HG03159 (cell line): ENCODE results near the gene ARMH4.

ENCODE experiments used
- ATAC-seq: cut with Tn5 transposase; IDR thresholded peaks from one replicate; pipeline ENCODE4 v1.9.1; 2021; ENCODE audit warnings: mild to moderate bottlenecking, moderate library complexity; ENCODE audit not compliant: unreplicated experiment

The ARMH4 gene

DNA sequence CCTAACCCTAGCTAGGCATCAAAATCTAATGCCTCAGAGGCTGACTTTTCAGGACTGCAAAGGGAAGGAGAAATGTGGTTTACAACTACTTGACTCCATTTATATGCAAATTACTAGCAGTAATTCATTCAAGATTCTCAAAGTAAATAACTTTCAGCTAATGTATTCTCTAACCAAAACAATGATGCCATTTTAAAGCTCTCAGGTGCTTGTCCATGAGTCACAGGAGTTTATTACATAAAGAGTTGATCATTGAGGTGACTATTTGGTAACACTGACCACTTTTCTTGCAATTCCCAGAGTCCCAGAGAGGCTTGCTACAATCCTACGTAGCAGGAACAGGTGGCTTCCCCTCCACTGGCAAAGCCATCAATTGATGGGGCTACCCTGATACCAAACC lies 177.1 kb downstream of the ARMH4 start:
- ATAC-seq, result no peak

DNA sequence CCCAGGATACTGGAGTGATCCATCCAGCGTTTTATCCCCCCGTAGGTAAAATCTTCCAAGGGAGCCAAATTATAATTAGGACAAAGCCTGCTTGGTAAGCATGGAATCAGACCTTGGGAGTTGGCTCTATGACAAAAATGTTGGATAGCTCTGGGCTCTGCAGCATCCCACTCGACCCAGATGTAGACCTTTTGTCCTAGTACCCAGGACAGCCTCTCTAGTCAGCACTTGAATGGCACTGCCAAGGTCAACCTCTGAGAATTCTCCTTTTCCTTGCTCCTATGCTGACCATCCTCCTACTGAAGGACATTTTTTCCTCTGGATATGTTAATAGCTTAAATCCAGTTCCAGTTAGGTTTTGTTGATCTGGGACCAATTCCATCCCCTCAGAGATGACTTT lies 181.4 kb downstream of the ARMH4 start:
- ATAC-seq, result no peak

DNA sequence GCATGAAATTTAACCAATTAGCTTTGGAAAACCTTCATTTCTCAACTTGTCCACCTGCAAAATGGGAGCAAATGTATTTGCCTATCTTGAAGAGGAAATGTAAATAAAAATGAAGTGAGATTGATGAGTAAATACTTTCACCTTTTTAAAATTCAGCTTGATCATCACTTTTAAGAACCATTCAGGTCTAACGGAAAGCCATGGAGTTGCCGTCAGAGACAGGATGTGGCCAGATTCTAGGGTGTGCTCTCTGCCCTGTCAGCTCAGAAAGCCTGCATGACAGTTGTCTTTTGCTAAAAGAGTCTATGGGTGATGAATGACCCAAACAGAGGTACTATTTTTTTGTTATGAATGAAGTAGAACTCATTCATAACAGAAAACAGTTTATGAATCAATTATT lies 181.8 kb downstream of the ARMH4 start:
- no peak for ATAC-seq

GRCh38 chr14:57963071-57963470 lies 188.9 kb downstream of the ARMH4 start:
- ATAC-seq, result no peak

GRCh38 chr14:57962325-57963035 lies 189.5 kb downstream of the ARMH4 start:
- ATAC-seq, result no peak

DNA sequence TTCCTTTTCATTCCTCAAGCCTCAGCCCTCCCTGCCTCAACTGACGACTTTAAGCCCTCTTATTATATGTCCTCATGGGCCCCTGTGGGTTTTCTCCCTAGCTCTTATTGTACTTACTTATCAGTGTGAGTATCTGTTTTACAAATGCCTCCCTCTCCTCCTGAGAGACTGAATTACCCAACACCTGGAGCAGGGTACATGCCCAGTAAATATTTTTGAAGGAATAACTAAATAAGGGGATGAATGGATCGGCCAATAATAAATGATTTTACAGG lies 190.3 kb downstream of the ARMH4 start:
- ATAC-seq, result no peak

- ATAC-seq, result no peak
Observed at GRCh38 chr14:57960946-57961785, 190.8 kb downstream of the ARMH4 start.

GRCh38 chr14:57957441-57957840 lies 194.6 kb downstream of the ARMH4 start:
- no peak for ATAC-seq
